Vagina (tissue), 2 donors: ENCODE data around the gene CLDN18.

Experiments
- POLR2A ChIP-seq, 2 donors: fragments of 450-650 bp; IDR thresholded peaks; one replicate each; pipeline ENCODE4 v1.6.1; 2017; ENCODE audit warnings: antibody characterized with exemption in 2 of 2, mild to moderate bottlenecking in 2 of 2, moderate library complexity in 2 of 2
- TF ChIP-seq, protein P1 (sequence below), 3 experiments: fragments of 450-650 bp in 2 of 3; fragments of 200-600 bp in 1 of 3; sonication (generic) in 1 of 3; IDR thresholded peaks; one replicate each; pipeline ENCODE4 v1.5.1; 2017 to 2019; ENCODE audit warnings: antibody characterized with exemption in 3 of 3, mild to moderate bottlenecking in 2 of 3, moderate library complexity in 2 of 3

DNA sequence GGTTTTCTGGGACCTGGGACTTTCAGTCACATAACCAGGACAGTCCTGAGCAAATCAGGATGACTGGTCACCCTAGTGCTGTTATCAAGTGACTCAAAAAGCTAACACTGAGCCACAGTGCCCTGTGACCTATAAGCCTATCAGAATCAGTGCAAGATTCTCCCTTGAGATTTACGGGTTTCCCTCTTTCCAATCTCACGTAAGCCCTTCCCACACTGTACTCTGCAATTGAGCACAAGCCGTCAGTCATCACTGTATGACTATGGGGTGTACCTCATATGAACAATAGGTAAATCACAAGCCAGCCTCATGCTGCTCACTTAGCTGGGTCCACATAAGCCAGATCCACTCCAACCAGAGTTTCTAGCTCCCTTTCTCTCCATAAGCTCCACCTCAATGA lies 21.0 kb upstream of the CLDN18 start:
- no peak for TF ChIP-seq POLR2A (IDR thresholded peaks at IDR 0.05)
- TF ChIP-seq, protein P1, sequence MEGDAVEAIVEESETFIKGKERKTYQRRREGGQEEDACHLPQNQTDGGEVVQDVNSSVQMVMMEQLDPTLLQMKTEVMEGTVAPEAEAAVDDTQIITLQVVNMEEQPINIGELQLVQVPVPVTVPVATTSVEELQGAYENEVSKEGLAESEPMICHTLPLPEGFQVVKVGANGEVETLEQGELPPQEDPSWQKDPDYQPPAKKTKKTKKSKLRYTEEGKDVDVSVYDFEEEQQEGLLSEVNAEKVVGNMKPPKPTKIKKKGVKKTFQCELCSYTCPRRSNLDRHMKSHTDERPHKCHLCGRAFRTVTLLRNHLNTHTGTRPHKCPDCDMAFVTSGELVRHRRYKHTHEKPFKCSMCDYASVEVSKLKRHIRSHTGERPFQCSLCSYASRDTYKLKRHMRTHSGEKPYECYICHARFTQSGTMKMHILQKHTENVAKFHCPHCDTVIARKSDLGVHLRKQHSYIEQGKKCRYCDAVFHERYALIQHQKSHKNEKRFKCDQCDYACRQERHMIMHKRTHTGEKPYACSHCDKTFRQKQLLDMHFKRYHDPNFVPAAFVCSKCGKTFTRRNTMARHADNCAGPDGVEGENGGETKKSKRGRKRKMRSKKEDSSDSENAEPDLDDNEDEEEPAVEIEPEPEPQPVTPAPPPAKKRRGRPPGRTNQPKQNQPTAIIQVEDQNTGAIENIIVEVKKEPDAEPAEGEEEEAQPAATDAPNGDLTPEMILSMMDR (IDR thresholded peaks at IDR 0.05), result no peak
